ENCODE results near the gene GGTA1.
"Not testable (repeated sequence)": the region's sequence is repeated elsewhere in the genome, so short reads cannot be mapped to it uniquely, and the experiment has no call there.

The GGTA1 gene

GRCh38 chr9:121498487-121499176 is 1.0 kb downstream of the GGTA1 start:
- peak; percentile 29 for DNase-seq

GRCh38 chr9:121498150-121498486 is 1.5 kb downstream of the GGTA1 start:
- peak; percentile 66 for DNase-seq

DNA sequence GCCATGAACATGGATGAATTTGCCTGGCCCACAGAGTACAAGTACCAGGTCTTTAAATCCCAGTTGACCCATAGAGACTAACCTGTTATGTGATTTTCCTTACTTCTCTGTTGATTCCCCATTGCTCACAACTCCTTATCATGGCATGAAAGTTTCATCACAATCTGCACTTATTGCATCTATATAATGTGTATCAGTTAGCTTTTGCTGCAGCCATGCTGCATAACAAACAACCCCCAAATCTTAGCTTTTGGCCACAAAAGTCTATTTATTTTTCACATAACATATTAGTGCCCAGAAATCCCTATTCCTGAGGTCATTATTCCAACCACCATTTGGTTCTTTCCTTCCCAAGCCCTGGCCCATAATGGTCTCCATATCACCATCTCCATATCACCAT is 3.7 kb downstream of the GGTA1 start:
- no peak for DNase-seq

DNA sequence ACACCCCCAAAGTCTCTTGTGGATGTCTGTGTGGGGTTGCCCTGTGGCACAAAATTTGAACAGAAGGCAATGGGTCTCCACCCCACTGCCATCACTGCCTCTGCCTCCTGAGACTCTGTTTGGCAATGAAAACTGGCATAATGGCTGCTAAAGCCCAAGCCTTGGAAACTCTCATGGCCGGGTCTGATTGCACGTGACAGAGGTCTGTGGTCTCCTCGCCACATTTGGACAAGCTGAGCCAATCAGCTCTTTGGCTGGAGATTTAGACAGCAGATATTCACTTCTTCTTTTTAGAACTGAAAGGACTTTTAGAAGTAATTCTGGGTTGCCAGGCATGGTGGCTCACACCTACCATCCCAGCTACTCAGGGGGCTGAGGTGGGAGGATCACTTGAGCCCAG is 5.5 kb downstream of the GGTA1 start:
- DNase-seq = peak; percentile 94

GRCh38 chr9:121491111-121491510 is 8.5 kb downstream of the GGTA1 start:
- no peak for DNase-seq

DNA sequence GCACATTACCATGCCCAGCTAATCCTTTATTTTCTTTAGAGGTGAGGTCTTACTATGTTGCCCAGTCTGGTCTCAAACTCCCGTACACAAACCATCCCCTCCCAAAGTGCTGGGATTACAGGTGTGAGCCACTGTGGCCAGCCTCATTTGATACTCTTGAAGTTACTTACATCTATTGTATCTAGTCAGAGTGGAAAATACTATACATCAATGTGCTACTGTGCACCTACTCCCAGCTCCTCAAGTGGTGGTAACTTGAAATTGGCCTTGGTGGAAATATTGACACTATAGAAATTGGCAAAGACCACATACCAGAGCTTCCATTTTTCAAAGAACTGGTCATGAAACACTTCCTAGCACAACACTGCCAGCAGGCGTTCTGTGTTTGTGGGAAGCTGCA is 10.3 kb downstream of the GGTA1 start:
- DNase-seq = no peak

DNA sequence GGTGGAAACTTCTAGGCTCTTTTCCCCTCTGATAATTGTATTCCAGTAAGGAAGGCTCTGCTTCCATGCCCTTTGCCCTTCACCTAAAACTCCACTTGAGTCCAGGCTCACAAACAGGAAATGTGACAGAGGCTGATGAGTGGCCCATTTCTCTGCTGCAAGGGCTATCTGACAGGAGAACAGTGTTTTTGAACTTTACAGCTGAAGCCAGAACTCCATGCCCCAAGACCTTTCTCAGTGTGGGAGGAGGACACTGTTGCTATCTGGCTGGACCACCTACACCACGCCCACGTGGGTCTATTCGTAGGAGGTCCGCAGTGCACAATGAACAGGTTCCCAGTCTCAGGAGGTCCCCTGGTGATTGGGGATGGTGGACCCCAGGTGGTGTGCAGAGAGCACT is 13.6 kb downstream of the GGTA1 start:
- no peak for DNase-seq

- peak; percentile 88 for DNase-seq
Measured at GRCh38 chr9:121485623-121486022, 14.0 kb downstream of the GGTA1 start.

DNA sequence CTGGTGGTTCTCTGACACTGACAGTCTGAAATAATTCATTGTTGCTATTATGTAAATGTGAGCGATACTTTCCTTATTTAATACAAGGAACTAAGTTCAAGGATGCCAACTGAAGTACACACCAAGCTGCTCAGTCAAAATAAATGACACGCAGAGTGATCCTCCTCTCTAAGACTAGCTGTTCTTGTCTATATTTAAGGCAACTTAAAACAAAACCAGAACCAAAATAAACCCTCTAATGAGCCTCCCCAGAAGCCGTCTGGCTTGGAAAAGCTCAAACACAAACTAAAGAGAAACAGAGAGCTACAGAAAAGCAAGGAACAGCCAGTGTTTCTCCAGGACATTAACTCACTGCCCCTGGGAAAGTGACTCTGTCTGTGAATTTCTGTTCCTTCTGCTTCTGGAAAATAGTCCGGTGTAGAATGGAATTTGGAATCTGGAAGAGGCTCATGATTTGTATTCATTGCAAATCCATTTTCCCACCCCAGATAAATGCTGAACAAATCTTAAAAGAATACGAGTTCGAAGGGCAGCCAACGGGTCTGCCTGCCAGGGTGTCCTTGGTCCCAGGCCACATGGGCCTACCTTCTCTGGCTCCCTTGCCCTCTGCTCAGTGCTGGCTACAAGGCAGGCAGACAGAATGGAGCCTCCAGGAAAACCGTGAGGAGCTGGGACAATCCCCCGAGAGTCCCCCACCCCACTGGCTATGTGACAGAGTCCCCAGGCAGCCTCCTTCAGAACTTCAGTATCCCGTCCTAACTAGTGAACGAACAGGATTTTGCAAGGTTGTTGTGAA is 14.8 kb downstream of the GGTA1 start:
- DNase-seq = no peak

- DNase-seq = no peak
Measured at GRCh38 chr9:121483473-121484031, 16.1 kb downstream of the GGTA1 start.

DNA sequence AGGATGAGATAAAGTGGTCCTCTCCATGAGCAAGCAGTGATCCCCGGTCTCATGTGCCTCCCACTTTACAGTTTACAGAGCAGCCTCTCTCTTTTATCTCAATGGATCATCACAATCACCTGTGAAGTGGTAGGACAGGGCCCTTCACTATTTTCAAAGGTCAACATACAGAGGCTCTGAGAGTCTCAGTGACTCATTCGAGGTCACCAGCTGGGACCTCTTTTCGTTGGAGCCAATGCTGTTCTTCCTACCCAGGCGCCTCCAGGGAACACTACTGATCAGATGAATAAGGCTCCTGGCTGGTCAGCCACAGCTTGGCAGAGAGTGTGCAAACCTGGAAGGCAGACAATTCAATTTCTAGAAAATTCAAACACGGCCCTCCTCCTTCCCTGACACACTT is 16.6 kb downstream of the GGTA1 start:
- no peak for DNase-seq

DNA sequence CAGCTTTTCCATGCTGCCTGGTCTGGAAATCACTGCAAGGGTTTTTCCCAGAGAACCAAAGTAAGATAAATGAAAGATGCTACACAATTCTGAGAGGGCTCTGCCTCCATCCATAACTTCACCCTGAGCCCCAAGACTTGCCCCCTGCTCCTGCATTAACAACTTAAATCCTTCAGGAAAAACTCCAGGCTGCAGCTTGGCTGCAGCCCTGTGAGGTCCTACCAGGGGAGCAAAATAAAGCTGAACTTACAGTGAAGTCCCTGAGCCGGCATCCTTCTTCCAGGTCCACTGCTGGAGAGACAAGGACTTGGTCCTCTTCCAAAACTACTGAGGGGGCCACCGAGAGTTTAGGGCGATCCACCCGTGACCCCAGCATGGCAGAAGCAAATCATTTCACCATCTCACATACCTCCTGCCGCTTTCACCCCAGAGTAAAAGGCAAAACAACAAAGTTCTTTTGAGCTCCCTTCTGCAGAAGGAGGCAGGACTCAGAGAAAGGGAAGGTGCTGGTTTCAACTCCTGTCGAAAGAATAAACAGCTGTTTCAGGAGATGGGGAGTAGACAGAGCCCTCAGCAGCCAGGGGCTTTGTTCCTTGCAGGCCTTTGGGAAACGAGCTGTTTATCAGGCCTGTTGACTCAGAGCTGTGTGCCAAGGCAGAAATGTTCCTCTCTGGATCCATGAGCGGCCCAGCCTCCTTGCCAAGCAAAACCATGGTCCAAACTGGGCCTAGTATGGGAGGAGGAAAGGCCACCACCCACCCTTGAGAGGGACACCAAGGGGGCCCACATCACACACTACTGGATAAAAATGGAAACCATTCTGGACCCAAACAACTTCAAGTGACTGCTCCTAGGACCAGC is 20.6 kb downstream of the GGTA1 start:
- no peak for DNase-seq

- no peak for DNase-seq
Measured at GRCh38 chr9:121476156-121476555, 23.5 kb downstream of the GGTA1 start.

GRCh38 chr9:121474231-121474947 is 25.3 kb downstream of the GGTA1 start:
- no peak for DNase-seq

DNA sequence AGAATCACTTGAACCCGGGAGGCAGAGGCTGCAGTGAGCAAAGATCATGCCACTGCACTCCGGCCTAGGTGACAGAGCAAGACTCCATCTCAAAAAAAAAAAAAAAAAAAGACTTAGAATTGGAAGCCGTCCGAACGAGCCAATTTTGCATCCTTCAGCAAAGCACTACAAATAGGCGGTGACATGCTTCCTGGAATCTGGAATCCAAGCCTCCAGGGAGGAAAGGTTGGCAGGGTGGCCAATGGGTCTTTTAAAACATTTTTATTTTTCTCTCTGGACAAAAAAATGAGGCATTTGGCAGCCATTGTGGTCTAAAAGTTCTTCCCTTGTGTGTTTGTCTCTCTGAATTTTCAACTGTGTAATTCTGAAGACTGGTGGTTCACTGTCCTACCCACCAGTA is 26.4 kb downstream of the GGTA1 start:
- no peak for DNase-seq

GRCh38 chr9:121472446-121472845 is 27.2 kb downstream of the GGTA1 start:
- no peak for DNase-seq

DNA sequence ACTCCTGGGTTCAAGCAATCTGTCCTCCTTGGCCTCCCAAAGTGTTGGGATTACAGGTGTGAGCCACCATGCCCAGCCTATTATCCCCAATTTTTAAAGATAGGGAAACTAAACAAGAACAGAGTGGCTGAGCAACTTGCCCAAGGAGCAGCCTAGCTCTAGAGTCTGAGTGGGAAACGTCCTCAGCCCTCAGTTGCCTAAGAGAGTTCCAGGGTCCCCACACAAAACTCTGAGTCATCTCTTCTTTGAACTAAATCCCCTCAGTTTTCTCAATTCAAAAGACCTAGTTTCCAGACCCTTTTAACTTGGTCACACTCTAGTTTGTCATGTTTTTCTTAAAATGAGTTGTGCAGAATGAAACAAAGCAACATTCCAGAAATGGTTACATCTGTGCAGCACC is 33.5 kb downstream of the GGTA1 start:
- no peak for DNase-seq

- DNase-seq = no peak
Measured at GRCh38 chr9:121464968-121465367, 34.7 kb downstream of the GGTA1 start.

- peak; percentile 20 for DNase-seq
Measured at GRCh38 chr9:121463026-121463807, 36.4 kb downstream of the GGTA1 start.

GRCh38 chr9:121459513-121459912 is 40.1 kb downstream of the GGTA1 start:
- no peak for DNase-seq

DNA sequence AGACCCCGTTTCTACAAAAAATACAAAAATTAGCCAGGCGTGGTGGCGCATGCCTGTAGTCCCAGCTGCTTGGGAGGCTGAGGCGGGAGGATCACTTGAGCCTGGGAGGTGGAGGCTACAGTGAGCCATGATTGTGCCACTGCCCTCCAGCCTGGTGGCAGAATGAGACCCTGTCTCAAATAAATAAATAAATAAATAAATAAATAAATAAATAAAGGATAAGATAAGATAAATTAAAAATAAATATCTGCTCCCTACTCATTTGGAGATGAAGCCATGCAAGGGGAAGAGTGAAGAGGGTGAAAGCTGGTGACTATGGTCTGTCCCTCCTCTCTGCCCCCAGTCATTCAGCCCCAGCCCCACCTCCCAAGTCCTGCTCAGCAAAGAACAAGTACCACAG is 41.2 kb downstream of the GGTA1 start:
- DNase-seq = not testable (repeated sequence)
